ENCODE data around the gene PHLDB2.

PHLDB2 gene

DNA sequence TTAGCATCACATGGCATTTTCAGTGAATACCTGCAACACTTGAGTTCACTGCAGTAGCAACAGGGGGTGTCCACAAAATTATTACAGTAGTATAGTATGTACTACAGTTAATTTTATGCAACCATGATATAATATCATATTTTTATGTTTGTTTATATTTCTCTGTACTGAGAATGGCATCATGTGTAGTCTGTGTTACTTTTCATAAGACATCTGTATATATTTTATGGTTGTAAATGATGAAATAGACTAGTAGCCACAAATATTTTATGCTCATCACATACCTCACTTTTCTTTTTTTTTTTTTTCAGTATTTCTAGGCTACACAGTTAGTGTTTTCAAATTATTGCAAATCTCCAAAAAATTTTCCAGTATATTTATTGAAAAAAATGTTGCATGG is 22.4 kb downstream of the PHLDB2 start:
- Mint-ChIP-seq H3K4me1 (no peaks in the 10 kb centered on the region), H3K4me3 (no peak overlapping the region), H3K36me3 (no peaks in the 10 kb centered on the region), H3K27me3 (peaks cover 19% of the 10 kb centered on the region), H3K27ac (no peak overlapping the region), H3K9me3 (peaks cover 5% of the 10 kb centered on the region)
- DNase-seq = no peak
- CTCF ChIA-PET = no interaction called here

GRCh38 chr3:111882194-111882593 is 23.1 kb downstream of the PHLDB2 start:
- peaks cover 19% of the 10 kb centered on the region for H3K27me3 Mint-ChIP-seq
- no peaks in the 10 kb centered on the region for H3K36me3 Mint-ChIP-seq
- no peaks in the 10 kb centered on the region for H3K4me1 Mint-ChIP-seq
- H3K9me3 Mint-ChIP-seq = peaks cover 5% of the 10 kb centered on the region
- no peak overlapping the region for H3K4me3 Mint-ChIP-seq
- CTCF ChIA-PET = interaction anchor here (1.1 kb wide), 1 partner anchor 161 kb away, joined by 3 read pairs; no protein-coding TSS in a partner anchor
- no peak overlapping the region for H3K27ac Mint-ChIP-seq
- no peak for DNase-seq

- Mint-ChIP-seq H3K27me3 (peaks cover 18% of the 10 kb centered on the region), H3K9me3 (peaks cover 5% of the 10 kb centered on the region), H3K27ac (no peak overlapping the region), H3K4me1 (no peaks in the 10 kb centered on the region), H3K36me3 (no peaks in the 10 kb centered on the region), H3K4me3 (no peak overlapping the region)
- DNase-seq = no peak
- CTCF ChIA-PET = interaction anchor here (1.1 kb wide), 1 partner anchor 161 kb away, joined by 3 read pairs; no protein-coding TSS in a partner anchor
These were observed 23.7 kb downstream of the PHLDB2 start for GRCh38 chr3:111882799-111883198.

DNA sequence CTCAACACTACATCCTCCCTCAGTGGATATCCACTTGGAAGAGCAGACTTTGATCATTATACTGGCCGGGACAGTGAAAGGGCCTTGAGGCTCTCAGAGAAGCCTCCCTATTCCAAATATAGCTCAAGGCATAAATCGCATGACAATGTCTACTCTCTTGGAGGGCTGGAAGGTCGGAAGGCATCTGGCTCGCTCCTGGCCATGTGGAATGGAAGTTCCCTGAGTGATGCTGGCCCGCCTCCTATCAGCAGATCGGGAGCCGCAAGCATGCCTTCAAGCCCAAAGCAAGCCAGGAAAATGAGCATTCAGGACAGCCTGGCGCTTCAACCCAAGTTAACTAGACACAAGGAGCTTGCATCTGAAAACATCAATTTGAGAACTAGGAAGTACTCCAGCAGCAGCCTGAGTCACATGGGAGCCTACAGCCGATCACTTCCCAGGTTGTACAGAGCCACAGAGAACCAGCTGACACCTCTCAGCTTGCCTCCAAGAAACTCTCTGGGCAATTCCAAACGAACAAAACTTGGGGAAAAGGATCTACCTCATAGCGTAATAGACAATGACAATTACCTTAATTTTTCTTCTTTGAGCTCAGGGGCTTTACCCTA is 25.4 kb downstream of the PHLDB2 start:
- Mint-ChIP-seq H3K27ac (peak overlapping the region; percentile 43), H3K36me3 (no peaks in the 10 kb centered on the region), H3K27me3 (peaks cover 4% of the 10 kb centered on the region), H3K4me1 (no peaks in the 10 kb centered on the region), H3K4me3 (no peak overlapping the region), H3K9me3 (peaks cover 5% of the 10 kb centered on the region)
- CTCF ChIA-PET = no interaction called here
- DNase-seq = no peak

DNA sequence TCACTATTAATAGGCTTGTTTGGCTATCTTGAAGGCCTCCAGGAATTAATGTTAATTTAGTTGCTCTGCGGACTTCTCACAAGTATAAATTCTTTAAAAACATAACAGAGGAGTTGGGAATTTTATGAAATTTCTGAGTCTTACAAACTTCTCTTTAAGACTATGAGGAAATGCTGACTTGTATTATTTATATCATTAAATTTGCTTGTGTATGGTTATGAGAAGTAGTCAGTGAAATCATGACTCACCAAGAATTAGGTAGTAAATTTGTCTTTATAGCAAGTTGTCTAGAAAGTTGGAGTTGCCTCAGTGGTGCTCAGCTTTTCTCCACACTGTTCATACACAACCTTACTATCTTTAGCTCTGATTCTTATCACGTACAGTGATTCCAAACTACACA is 26.5 kb downstream of the PHLDB2 start:
- H3K27me3 Mint-ChIP-seq = no peaks in the 10 kb centered on the region
- CTCF ChIA-PET = no interaction called here
- no peaks in the 10 kb centered on the region for H3K4me1 Mint-ChIP-seq
- no peaks in the 10 kb centered on the region for H3K36me3 Mint-ChIP-seq
- DNase-seq = no peak
- peaks cover 5% of the 10 kb centered on the region for H3K9me3 Mint-ChIP-seq
- H3K4me3 Mint-ChIP-seq = no peak overlapping the region
- H3K27ac Mint-ChIP-seq = no peak overlapping the region

- Mint-ChIP-seq H3K27me3 (no peaks in the 10 kb centered on the region), H3K4me3 (no peak overlapping the region), H3K36me3 (no peaks in the 10 kb centered on the region), H3K4me1 (no peaks in the 10 kb centered on the region), H3K27ac (no peak overlapping the region), H3K9me3 (no peaks in the 10 kb centered on the region)
- DNase-seq = no peak
- CTCF ChIA-PET = no interaction called here
These were observed 31.1 kb downstream of the PHLDB2 start for GRCh38 chr3:111890051-111890580.

DNA sequence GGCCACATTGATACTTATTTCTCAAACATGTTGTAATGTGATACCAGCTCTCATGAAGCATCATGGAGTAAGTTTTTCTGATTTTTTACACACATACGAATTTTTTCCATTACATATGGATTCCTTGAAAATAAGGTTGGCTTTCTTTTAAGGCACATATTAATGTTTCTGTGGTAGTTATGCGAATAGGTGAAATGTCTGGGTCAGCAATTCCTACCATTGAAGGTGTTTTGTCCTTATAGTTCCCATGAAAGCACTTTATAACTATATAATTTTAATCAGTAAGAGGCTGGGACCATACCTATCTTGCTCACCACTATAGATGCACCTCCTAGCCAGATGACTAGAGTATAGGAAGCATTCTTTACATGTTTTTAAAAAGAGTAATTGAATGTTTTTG is 33.0 kb downstream of the PHLDB2 start:
- DNase-seq = no peak
- CTCF ChIA-PET = no interaction called here

GRCh38 chr3:111895071-111895470 is 36.0 kb downstream of the PHLDB2 start:
- no peak overlapping the region for H3K27ac Mint-ChIP-seq
- no peaks in the 10 kb centered on the region for H3K36me3 Mint-ChIP-seq

More for the DNA sequence above, 33.0 kb downstream of the PHLDB2 start:
- H3K27me3 Mint-ChIP-seq = no peaks in the 10 kb centered on the region
- H3K4me1 Mint-ChIP-seq = no peaks in the 10 kb centered on the region
- no peaks in the 10 kb centered on the region for H3K36me3 Mint-ChIP-seq
- H3K4me3 Mint-ChIP-seq = no peak overlapping the region
- no peaks in the 10 kb centered on the region for H3K9me3 Mint-ChIP-seq
- no peak overlapping the region for H3K27ac Mint-ChIP-seq

DNA sequence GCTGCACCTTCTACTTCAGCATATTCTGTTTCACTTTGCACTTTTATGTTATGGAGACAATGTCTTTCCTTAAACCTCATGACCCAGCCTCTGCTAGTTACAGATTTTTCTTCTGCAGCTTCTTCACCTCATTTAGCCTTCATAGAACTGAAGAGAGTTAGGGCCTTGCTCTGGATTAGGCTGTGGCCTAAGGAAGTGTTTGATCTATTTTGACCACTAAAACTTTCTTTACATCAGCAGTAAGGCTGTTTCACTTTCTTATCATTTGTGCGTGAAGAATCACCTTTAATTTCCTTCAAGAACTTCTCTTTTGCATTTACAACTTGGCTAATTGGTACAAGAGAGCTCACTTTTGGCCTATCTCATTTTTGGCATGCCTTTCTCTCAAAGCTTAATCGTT is 40.9 kb downstream of the PHLDB2 start:
- peaks cover 4% of the 10 kb centered on the region for H3K27me3 Mint-ChIP-seq
- no peaks in the 10 kb centered on the region for H3K9me3 Mint-ChIP-seq
- CTCF ChIA-PET = interaction anchor here (2.1 kb wide), 1 partner anchor 183 kb away, joined by 5 read pairs; no protein-coding TSS in a partner anchor
- H3K4me3 Mint-ChIP-seq = no peak overlapping the region
- H3K36me3 Mint-ChIP-seq = no peaks in the 10 kb centered on the region
- no peak for DNase-seq
- no peak overlapping the region for H3K27ac Mint-ChIP-seq
- H3K4me1 Mint-ChIP-seq = peaks cover 11% of the 10 kb centered on the region

More at GRCh38 chr3:111895071-111895470, 36.0 kb downstream of the PHLDB2 start:
- no peak for DNase-seq
- H3K27me3 Mint-ChIP-seq = peaks cover 4% of the 10 kb centered on the region
- H3K9me3 Mint-ChIP-seq = no peaks in the 10 kb centered on the region
- peaks cover 6% of the 10 kb centered on the region for H3K4me1 Mint-ChIP-seq
- CTCF ChIA-PET = interaction anchor here (0.7 to 1.2 kb wide), 5 partner anchors 73 to 180 kb away, joined by 3 to 7 read pairs (median 3); no protein-coding TSS in a partner anchor
- no peak overlapping the region for H3K4me3 Mint-ChIP-seq

- peaks cover 4% of the 10 kb centered on the region for H3K27me3 Mint-ChIP-seq
- CTCF ChIA-PET = no interaction called here
- H3K4me3 Mint-ChIP-seq = no peak overlapping the region
- no peak overlapping the region for H3K27ac Mint-ChIP-seq
- H3K36me3 Mint-ChIP-seq = no peaks in the 10 kb centered on the region
- H3K9me3 Mint-ChIP-seq = no peaks in the 10 kb centered on the region
- H3K4me1 Mint-ChIP-seq = peaks cover 11% of the 10 kb centered on the region
- DNase-seq = no peak
These were observed 42.6 kb downstream of the PHLDB2 start for GRCh38 chr3:111901637-111902036.

DNA sequence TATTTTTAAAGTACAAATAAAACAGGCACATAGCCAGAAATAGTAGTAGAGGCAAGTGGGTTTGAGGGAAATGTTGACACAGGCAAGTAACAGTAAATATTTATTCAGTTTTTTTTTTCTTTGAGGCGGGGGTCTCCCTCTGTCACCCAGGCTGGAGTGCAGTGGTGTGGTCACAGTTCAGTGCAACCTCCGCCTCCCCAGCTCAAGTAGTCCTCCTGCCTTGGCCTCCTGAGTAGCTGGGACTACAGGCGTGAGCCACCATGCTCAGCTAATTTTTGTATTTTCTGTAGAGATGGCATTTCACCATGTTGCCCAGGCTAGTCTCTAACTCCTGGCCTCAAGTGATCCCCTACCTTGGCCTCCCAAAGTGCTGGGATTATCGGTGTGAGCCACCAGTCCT is 43.5 kb downstream of the PHLDB2 start:
- peaks cover 11% of the 10 kb centered on the region for H3K4me1 Mint-ChIP-seq
- H3K27ac Mint-ChIP-seq = no peak overlapping the region
- DNase-seq = no peak
- H3K27me3 Mint-ChIP-seq = peaks cover 4% of the 10 kb centered on the region
- H3K36me3 Mint-ChIP-seq = no peaks in the 10 kb centered on the region
- no peak overlapping the region for H3K4me3 Mint-ChIP-seq
- H3K9me3 Mint-ChIP-seq = no peaks in the 10 kb centered on the region
- CTCF ChIA-PET = no interaction called here

- DNase-seq = no peak
- Mint-ChIP-seq H3K27ac (no peak overlapping the region), H3K4me1 (peaks cover 11% of the 10 kb centered on the region), H3K4me3 (no peak overlapping the region), H3K36me3 (no peaks in the 10 kb centered on the region), H3K9me3 (no peaks in the 10 kb centered on the region), H3K27me3 (peaks cover under 1% of the 10 kb centered on the region)
- CTCF ChIA-PET = no interaction called here
These were observed 44.0 kb downstream of the PHLDB2 start for GRCh38 chr3:111903067-111903511.

DNA sequence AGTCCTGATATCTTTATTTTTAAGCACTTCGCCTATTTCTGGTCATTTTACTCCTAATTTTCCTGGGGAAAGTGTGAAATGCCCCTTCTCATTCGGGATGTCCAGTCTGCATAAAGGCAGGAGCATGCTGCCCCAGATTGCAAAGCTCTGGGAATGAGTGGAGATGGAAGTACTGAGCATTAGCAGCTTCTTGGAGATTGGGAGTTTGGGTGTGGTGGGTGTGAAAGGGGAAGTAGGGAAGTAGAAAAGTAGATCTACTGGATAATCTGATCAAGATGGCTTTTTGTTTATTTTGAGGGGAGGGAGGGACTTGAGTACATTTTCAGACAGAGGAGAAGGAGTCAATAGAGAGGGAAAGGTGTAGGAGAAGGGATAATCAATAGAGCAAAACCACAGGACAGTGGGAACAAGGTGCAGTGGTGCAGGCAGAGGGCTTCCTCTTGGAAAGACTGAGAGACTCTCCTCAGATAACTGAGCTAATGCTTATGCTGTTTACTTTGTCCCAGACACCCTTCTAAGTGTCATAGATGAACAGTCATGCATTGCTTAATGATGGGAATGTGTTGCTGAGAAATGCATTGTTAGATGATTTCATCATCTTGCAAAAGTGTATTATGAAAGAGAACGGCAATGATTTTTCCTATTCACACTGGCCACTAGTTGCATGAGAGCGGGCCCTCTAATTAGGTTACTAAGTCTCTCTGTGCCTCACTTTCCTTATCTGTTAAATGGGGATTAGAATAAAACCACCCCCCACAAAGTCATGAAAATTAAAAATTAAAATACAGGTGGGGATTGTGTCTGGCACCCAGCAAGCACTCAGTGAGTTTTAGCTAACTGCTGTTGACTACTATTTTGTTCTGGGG is 45.5 kb downstream of the PHLDB2 start:
- no peak overlapping the region for H3K4me3 Mint-ChIP-seq
- H3K27me3 Mint-ChIP-seq = no peaks in the 10 kb centered on the region
- H3K36me3 Mint-ChIP-seq = no peaks in the 10 kb centered on the region
- no peak for DNase-seq
- H3K27ac Mint-ChIP-seq = no peak overlapping the region
- H3K4me1 Mint-ChIP-seq = peaks cover 10% of the 10 kb centered on the region
- CTCF ChIA-PET = no interaction called here
- no peaks in the 10 kb centered on the region for H3K9me3 Mint-ChIP-seq

DNA sequence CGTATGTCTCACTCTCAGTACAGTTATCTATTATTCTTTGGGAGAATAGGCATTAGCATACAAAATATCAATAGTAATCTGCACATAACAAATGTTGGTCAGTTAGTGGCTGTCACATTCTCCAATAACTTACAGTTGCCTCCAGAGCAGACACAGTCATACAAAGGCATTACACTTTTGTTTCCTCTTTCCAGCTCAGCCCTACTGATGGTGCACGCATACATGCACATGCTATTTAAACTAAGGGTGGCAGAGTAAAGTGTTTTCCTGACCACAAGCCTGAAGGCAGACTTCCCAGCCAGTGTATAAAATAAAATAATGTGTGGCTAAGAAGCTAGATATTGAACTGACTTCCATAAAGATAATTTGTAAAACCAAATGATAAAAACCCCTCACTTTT is 47.6 kb downstream of the PHLDB2 start:
- peaks cover 2% of the 10 kb centered on the region for H3K4me1 Mint-ChIP-seq
- no peak overlapping the region for H3K27ac Mint-ChIP-seq
- H3K36me3 Mint-ChIP-seq = no peaks in the 10 kb centered on the region
- DNase-seq = no peak
- no peaks in the 10 kb centered on the region for H3K9me3 Mint-ChIP-seq
- H3K4me3 Mint-ChIP-seq = no peak overlapping the region
- H3K27me3 Mint-ChIP-seq = peaks cover 4% of the 10 kb centered on the region
- CTCF ChIA-PET = no interaction called here

- no peak overlapping the region for H3K27ac Mint-ChIP-seq
- CTCF ChIA-PET = no interaction called here
These were observed 48.1 kb downstream of the PHLDB2 start for GRCh38 chr3:111907151-111907550.

More at GRCh38 chr3:111907151-111907550, 48.1 kb downstream of the PHLDB2 start:
- Mint-ChIP-seq H3K4me3 (no peak overlapping the region), H3K27me3 (peaks cover 4% of the 10 kb centered on the region), H3K4me1 (peaks cover 2% of the 10 kb centered on the region), H3K9me3 (no peaks in the 10 kb centered on the region), H3K36me3 (no peaks in the 10 kb centered on the region)
- no peak for DNase-seq

Data from activated naive CD4-positive, alpha-beta T cell treated with anti-CD3 and anti-CD28 coated beads, Interleukin-2, amount 10 ng/mL, durations not matched to agents 7 days and 5 days (primary cell).